ENCODE data around the gene ALKBH4.

Gene ALKBH4

GRCh38 chr7:102432442-102433218 lies 32.0 kb downstream of the ALKBH4 start:
- no peak for TF ChIP-seq NFIC (IDR thresholded peaks at IDR 0.05)
- TF ChIP-seq CEBPB (IDR thresholded peaks at IDR 0.05): no peak
- TF ChIP-seq MAX (IDR thresholded peaks at IDR 0.05): no peak
- no peak for TF ChIP-seq EP300 (IDR thresholded peaks at IDR 0.05; ENCODE audit: borderline replicate concordance)
- TF ChIP-seq TAF1 (IDR thresholded peaks at IDR 0.05; ENCODE audit: low read depth): no peak
- no peak for TF ChIP-seq REST (IDR thresholded peaks at IDR 0.05; ENCODE audit: low read depth)
- no peak for TF ChIP-seq CREB1 (IDR thresholded peaks at IDR 0.05; ENCODE audit: low read depth)
- TF ChIP-seq TCF12 (IDR thresholded peaks at IDR 0.05; ENCODE audit: low read depth): no peak
- TF ChIP-seq, protein P1, sequence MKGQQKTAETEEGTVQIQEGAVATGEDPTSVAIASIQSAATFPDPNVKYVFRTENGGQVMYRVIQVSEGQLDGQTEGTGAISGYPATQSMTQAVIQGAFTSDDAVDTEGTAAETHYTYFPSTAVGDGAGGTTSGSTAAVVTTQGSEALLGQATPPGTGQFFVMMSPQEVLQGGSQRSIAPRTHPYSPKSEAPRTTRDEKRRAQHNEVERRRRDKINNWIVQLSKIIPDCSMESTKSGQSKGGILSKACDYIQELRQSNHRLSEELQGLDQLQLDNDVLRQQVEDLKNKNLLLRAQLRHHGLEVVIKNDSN (IDR thresholded peaks at IDR 0.05): no peak
- no peak for TF ChIP-seq ZBTB7A (IDR thresholded peaks at IDR 0.05; ENCODE audit: low read depth)
- no peak for TF ChIP-seq EGR1 (IDR thresholded peaks at IDR 0.05)
- no peak for TF ChIP-seq RAD21 (IDR thresholded peaks at IDR 0.05; ENCODE audit: low read depth)
- no peak for TF ChIP-seq YY1 (IDR thresholded peaks at IDR 0.05; ENCODE audit: low read depth)
- TF ChIP-seq FOXM1 (IDR thresholded peaks at IDR 0.05; ENCODE audit: borderline replicate concordance, low read depth): no peak
- TF ChIP-seq TEAD4 (IDR thresholded peaks at IDR 0.05): no peak

DNA sequence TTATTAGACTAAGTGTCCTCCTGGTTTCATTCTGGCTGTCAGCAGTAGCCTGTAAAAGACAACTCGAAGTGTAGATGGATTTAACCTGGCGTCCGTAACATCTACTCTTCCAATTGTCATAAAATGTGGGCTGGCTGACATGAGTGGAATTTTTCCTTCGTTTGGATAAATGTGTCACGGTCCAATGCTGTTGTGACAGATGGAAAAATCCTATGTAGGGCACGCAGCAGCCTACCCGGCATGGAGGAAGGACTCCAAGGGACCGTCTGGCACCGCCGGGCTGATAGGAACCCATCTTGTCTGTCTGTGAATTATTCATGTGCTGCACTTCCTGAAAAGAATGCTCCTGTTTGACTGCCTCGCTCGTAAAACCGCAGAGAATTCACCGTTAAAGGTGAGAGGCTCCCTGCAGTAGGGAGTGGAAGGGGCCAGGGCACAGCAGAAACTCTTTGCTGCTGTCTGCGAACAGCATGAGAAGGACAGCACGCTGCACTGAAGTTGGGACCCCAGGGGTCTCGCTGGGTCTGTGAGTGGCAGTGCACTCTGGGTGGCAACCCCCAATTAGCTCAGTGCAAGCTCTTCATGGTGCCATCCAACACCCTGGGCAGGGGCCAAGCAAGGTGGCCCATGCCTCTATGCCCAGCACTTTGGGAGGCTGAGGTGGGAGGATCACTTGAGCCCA lies 32.9 kb downstream of the ALKBH4 start:
- no peak for TF ChIP-seq TCF12 (IDR thresholded peaks at IDR 0.05; ENCODE audit: low read depth)
- TF ChIP-seq FOXM1 (IDR thresholded peaks at IDR 0.05; ENCODE audit: borderline replicate concordance, low read depth): no peak
- TF ChIP-seq MAX (IDR thresholded peaks at IDR 0.05): no peak
- TF ChIP-seq EGR1 (IDR thresholded peaks at IDR 0.05): no peak
- no peak for TF ChIP-seq TAF1 (IDR thresholded peaks at IDR 0.05; ENCODE audit: low read depth)
- no peak for TF ChIP-seq YY1 (IDR thresholded peaks at IDR 0.05; ENCODE audit: low read depth)
- TF ChIP-seq ZBTB7A (IDR thresholded peaks at IDR 0.05; ENCODE audit: low read depth): no peak
- no peak for TF ChIP-seq EP300 (IDR thresholded peaks at IDR 0.05; ENCODE audit: borderline replicate concordance)

- no peak for TF ChIP-seq RAD21 (IDR thresholded peaks at IDR 0.05; ENCODE audit: low read depth)
- TF ChIP-seq ZBTB7A (IDR thresholded peaks at IDR 0.05; ENCODE audit: low read depth): no peak
- TF ChIP-seq TCF12 (IDR thresholded peaks at IDR 0.05; ENCODE audit: low read depth): no peak
- no peak for TF ChIP-seq REST (IDR thresholded peaks at IDR 0.05; ENCODE audit: low read depth)
- no peak for TF ChIP-seq NFIC (IDR thresholded peaks at IDR 0.05)
- no peak for TF ChIP-seq YY1 (IDR thresholded peaks at IDR 0.05; ENCODE audit: low read depth)
- no peak for TF ChIP-seq EP300 (IDR thresholded peaks at IDR 0.05; ENCODE audit: borderline replicate concordance)
- TF ChIP-seq, protein P1 (IDR thresholded peaks at IDR 0.05): no peak
- no peak for TF ChIP-seq MAX (IDR thresholded peaks at IDR 0.05)
- TF ChIP-seq CREB1 (IDR thresholded peaks at IDR 0.05; ENCODE audit: low read depth): no peak
- TF ChIP-seq TAF1 (IDR thresholded peaks at IDR 0.05; ENCODE audit: low read depth): no peak
- no peak for TF ChIP-seq FOXM1 (IDR thresholded peaks at IDR 0.05; ENCODE audit: borderline replicate concordance, low read depth)
- TF ChIP-seq TEAD4 (IDR thresholded peaks at IDR 0.05): no peak
- no peak for TF ChIP-seq EGR1 (IDR thresholded peaks at IDR 0.05)
- TF ChIP-seq CEBPB (IDR thresholded peaks at IDR 0.05): no peak
Observed at GRCh38 chr7:102429141-102429899, 35.3 kb downstream of the ALKBH4 start.

- TF ChIP-seq TCF12 (IDR thresholded peaks at IDR 0.05; ENCODE audit: low read depth): no peak
- TF ChIP-seq TAF1 (IDR thresholded peaks at IDR 0.05; ENCODE audit: low read depth): no peak
- no peak for TF ChIP-seq EP300 (IDR thresholded peaks at IDR 0.05; ENCODE audit: borderline replicate concordance)
- no peak for TF ChIP-seq FOXM1 (IDR thresholded peaks at IDR 0.05; ENCODE audit: borderline replicate concordance, low read depth)
- no peak for TF ChIP-seq YY1 (IDR thresholded peaks at IDR 0.05; ENCODE audit: low read depth)
- no peak for TF ChIP-seq CEBPB (IDR thresholded peaks at IDR 0.05)
- TF ChIP-seq ZBTB7A (IDR thresholded peaks at IDR 0.05; ENCODE audit: low read depth): no peak
- no peak for TF ChIP-seq CREB1 (IDR thresholded peaks at IDR 0.05; ENCODE audit: low read depth)
- TF ChIP-seq MAX (IDR thresholded peaks at IDR 0.05): no peak
- TF ChIP-seq EGR1 (IDR thresholded peaks at IDR 0.05): no peak
- TF ChIP-seq RAD21 (IDR thresholded peaks at IDR 0.05; ENCODE audit: low read depth): no peak
- TF ChIP-seq TEAD4 (IDR thresholded peaks at IDR 0.05): no peak
- TF ChIP-seq, protein P1 (IDR thresholded peaks at IDR 0.05): no peak
- no peak for TF ChIP-seq REST (IDR thresholded peaks at IDR 0.05; ENCODE audit: low read depth)
- TF ChIP-seq NFIC (IDR thresholded peaks at IDR 0.05): no peak
Observed at GRCh38 chr7:102427019-102427405, 37.7 kb downstream of the ALKBH4 start.

Data from Ishikawa (cell line).